Thyroid gland (tissue), 4 donors: ENCODE data around the gene KATNAL2.
"Not testable (repeated sequence)": the region's sequence is repeated elsewhere in the genome, so short reads cannot be mapped to it uniquely, and the experiment has no call there.

Experiments used
- POLR2A ChIP-seq, 2 donors: fragments of 450-650 bp; IDR thresholded peaks; one replicate each; pipeline ENCODE4 v1.6.1; 2017; ENCODE audit warnings: antibody characterized with exemption in 2 of 2, mild to moderate bottlenecking in 2 of 2, moderate library complexity in 1 of 2
- TF ChIP-seq, protein P1 (sequence below), 6 experiments: fragments of 200-600 bp in 3 of 6; fragments of 450-650 bp in 3 of 6; sonication (generic) in 3 of 6; IDR thresholded peaks; one replicate each; pipeline ENCODE4 v1.5.1; 2016 to 2019; ENCODE audit warnings: antibody characterized with exemption in 6 of 6, mild to moderate bottlenecking in 2 of 6, inconsistent platforms in 1 of 6, moderate library complexity in 1 of 6

DNA sequence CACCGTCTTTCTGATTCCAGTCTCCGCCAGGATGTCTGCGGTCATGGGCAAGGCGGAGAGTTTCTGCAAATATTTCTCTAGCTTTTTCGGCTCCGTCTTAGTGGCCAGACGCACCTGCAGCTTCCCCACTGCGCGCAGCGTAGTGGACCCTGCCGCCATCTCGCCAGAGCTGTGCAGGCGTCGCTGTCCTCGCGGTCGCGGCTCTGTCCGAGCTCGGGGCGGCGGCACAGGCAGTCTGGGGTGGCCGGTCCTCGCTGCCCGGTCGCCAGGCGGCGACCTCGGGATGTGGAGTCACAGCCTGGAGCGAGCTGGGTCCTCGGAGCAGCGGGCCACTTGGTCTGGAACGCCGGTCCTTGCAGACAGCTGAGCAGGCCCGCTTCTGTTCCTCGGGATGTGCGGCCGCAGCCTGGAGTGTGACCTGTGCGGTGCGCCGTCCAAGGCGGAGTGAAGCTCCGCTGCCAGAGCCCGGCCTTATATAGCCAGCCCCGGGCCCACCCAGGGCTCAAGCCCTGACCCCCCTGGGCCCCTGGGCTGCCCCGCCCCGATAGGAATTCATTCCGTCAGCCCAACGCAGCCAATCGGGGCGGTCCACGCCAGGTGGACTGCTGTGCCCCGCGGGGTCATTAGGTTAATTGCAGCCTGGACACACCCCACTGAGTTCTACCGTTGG, 112.4 kb downstream of the KATNAL2 start:
- TF ChIP-seq, protein P1, sequence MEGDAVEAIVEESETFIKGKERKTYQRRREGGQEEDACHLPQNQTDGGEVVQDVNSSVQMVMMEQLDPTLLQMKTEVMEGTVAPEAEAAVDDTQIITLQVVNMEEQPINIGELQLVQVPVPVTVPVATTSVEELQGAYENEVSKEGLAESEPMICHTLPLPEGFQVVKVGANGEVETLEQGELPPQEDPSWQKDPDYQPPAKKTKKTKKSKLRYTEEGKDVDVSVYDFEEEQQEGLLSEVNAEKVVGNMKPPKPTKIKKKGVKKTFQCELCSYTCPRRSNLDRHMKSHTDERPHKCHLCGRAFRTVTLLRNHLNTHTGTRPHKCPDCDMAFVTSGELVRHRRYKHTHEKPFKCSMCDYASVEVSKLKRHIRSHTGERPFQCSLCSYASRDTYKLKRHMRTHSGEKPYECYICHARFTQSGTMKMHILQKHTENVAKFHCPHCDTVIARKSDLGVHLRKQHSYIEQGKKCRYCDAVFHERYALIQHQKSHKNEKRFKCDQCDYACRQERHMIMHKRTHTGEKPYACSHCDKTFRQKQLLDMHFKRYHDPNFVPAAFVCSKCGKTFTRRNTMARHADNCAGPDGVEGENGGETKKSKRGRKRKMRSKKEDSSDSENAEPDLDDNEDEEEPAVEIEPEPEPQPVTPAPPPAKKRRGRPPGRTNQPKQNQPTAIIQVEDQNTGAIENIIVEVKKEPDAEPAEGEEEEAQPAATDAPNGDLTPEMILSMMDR (IDR thresholded peaks at IDR 0.05): not testable (repeated sequence)
- not testable (repeated sequence) for TF ChIP-seq POLR2A (IDR thresholded peaks at IDR 0.05)
